Ureter (tissue), 1 donor: ENCODE results near the gene STING1. TPM values are rescaled to one million over a fixed set of nuclear protein-coding genes. Genes with fewer than 3 reads are reported as not detected.
"Not testable (repeated sequence)": the region's sequence is repeated elsewhere in the genome, so short reads cannot be mapped to it uniquely, and the experiment has no call there.

Source experiments
- DNase-seq: peaks from one replicate; pipeline ENCODE4 v3.0.0-alpha.2; 2020; ENCODE audit warnings: low spot score
- total RNA-seq: library from RNA; stranded (reverse); gene quantifications from one replicate; pipeline ENCODE4 v1.2.4, GENCODE V29; 2023
- donor health status: DM: yes; HTN: yes; CAD: no.

Gene STING1
- total RNA-seq: 71.5 TPM

GRCh38 chr5:139482050-139482889 lies at the start of gene STING1:
STING1 (minus strand) TSS chr5:139482758; CDS start chr5:139481704, 1,054 bp downstream.
- DNase-seq: peak; percentile 93

GRCh38 chr5:139531772-139532169 lies 49.2 kb upstream of the STING1 start:
- no peak for DNase-seq

- not testable (repeated sequence) for DNase-seq
These were observed 47.5 kb upstream of the STING1 start for GRCh38 chr5:139530079-139530478.

GRCh38 chr5:139528695-139529094 lies 46.1 kb upstream of the STING1 start:
- not testable (repeated sequence) for DNase-seq

GRCh38 chr5:139527896-139528467 lies 45.4 kb upstream of the STING1 start:
- DNase-seq: not testable (repeated sequence)

GRCh38 chr5:139527090-139527470 lies 44.5 kb upstream of the STING1 start:
- DNase-seq: not testable (repeated sequence)

GRCh38 chr5:139526309-139527089 lies 43.9 kb upstream of the STING1 start:
- not testable (repeated sequence) for DNase-seq

- peak; percentile 54 for DNase-seq
These were observed 43.2 kb upstream of the STING1 start for GRCh38 chr5:139525586-139526308.

GRCh38 chr5:139524940-139525585 lies 42.5 kb upstream of the STING1 start:
- no peak for DNase-seq

- no peak for DNase-seq
These were observed 41.9 kb upstream of the STING1 start for GRCh38 chr5:139524446-139524845.

- DNase-seq: no peak
These were observed 41.3 kb upstream of the STING1 start for GRCh38 chr5:139523635-139524445.

- peak; percentile 93 for DNase-seq
These were observed 35.4 kb upstream of the STING1 start for GRCh38 chr5:139517683-139518564.

- DNase-seq: no peak
These were observed 31.9 kb upstream of the STING1 start for GRCh38 chr5:139514486-139514856.

GRCh38 chr5:139513852-139514485 lies 31.4 kb upstream of the STING1 start:
- DNase-seq: no peak

GRCh38 chr5:139513434-139513833 lies 30.9 kb upstream of the STING1 start:
- DNase-seq: peak; percentile 83

GRCh38 chr5:139512786-139513390 lies 30.3 kb upstream of the STING1 start:
- no peak for DNase-seq

- DNase-seq: not testable (repeated sequence)
These were observed 22.2 kb upstream of the STING1 start for GRCh38 chr5:139504722-139505121.

- DNase-seq: not testable (repeated sequence)
These were observed 21.3 kb upstream of the STING1 start for GRCh38 chr5:139503879-139504278.
